SK-N-SH (cell line): ENCODE data around the gene RFNG. TPM values are rescaled to one million over a fixed set of nuclear protein-coding genes. Genes with fewer than 3 reads are reported as not detected.

Experiments
- CTCF ChIA-PET: fragments of 300-600, 350-600 bp; formaldehyde crosslinking; extraction: SDS; loops from one replicate; lab custom pipeline; 2021; lab: Yijun Ruan, JAX
- POLR2A ChIA-PET: fragments of 350-600 bp; sonication (Branson Sonifier 250); formaldehyde crosslinking; extraction: SDS; loops from one replicate; lab custom pipeline; 2020; ENCODE audit warnings: antibody characterized with exemption, inconsistent platforms; lab: Yijun Ruan, JAX
- DNase-seq: peaks from one replicate; pipeline ENCODE4 v3.0.0; 2012
- H2AFZ ChIP-seq: fragments of 200-600 bp; sonication (generic); 2 replicates; pipeline ENCODE4 v1.8.1; 2016; ENCODE audit warnings: antibody characterized with exemption, mild to moderate bottlenecking, low read depth
- H3F3A ChIP-seq: fragments of 200-600 bp; sonication (generic); replicated peaks from 2 replicates; pipeline ENCODE3; 2016; ENCODE audit warnings: antibody characterized with exemption, mild to moderate bottlenecking; ENCODE audit not compliant: insufficient read depth
- H3K27ac ChIP-seq, 2 experiments: fragments of 200-500 bp in 1 of 2; fragments of 200-600 bp in 1 of 2; sonication (Bioruptor generic) in 1 of 2; sonication (generic), shearing (Covaris generic) in 1 of 2; 2 replicates each; pipeline versions ENCODE4 v1.5.1 to v1.6.1; 2014 to 2016; ENCODE audit warnings: low read depth in 2 of 2, inconsistent platforms in 1 of 2, low read length in 1 of 2, mild to moderate bottlenecking in 1 of 2, mixed read lengths in 1 of 2
- H3K27me3 ChIP-seq: fragments of 200-600 bp; sonication (generic), shearing (Covaris generic); 2 replicates; pipeline ENCODE4 v1.6.1; 2016; ENCODE audit warnings: mixed run types; ENCODE audit not compliant: insufficient read depth
- H3K36me3 ChIP-seq, 2 experiments: fragments of 200-500 bp in 1 of 2; fragments of 200-600 bp in 1 of 2; sonication (Bioruptor generic) in 1 of 2; sonication (generic) in 1 of 2; replicated peaks in 1 of 2; 2 replicates each; pipeline versions ENCODE3 to v1.5.1; 2014 to 2016; ENCODE audit warnings: low read length in 1 of 2, mild to moderate bottlenecking in 1 of 2; ENCODE audit not compliant: insufficient read depth in 2 of 2, control insufficient read depth in 1 of 2
- H3K4me1 ChIP-seq, 2 experiments: fragments of 200-500 bp in 1 of 2; fragments of 200-600 bp in 1 of 2; sonication (Bioruptor generic) in 1 of 2; sonication (generic), shearing (Covaris generic) in 1 of 2; 2 replicates each; pipeline versions ENCODE4 v1.5.1 to v1.6.1; 2014 to 2016; ENCODE audit warnings: low read depth in 1 of 2, low read length in 1 of 2, mixed run types in 1 of 2; ENCODE audit not compliant: insufficient read depth in 2 of 2, control insufficient read depth in 1 of 2
- H3K4me2 ChIP-seq: fragments of 200-600 bp; sonication (generic), shearing (Covaris generic); 2 replicates; pipeline ENCODE4 v1.6.1; 2017; ENCODE audit warnings: mixed run types
- H3K4me3 ChIP-seq, 2 experiments: fragments of 200-500 bp in 1 of 2; fragments of 200-600 bp in 1 of 2; sonication (Bioruptor generic) in 1 of 2; sonication (generic), shearing (Covaris generic) in 1 of 2; 2 replicates each; pipeline versions ENCODE4 v1.5.1 to v1.8.1; 2014 to 2016; ENCODE audit warnings: low read depth in 2 of 2, inconsistent platforms in 1 of 2, low read length in 1 of 2, mild to moderate bottlenecking in 1 of 2, mixed read lengths in 1 of 2, moderate library complexity in 1 of 2
- H3K79me2 ChIP-seq: fragments of 200-600 bp; sonication (generic); 2 replicates; pipeline ENCODE4 v1.8.1; 2017; ENCODE audit warnings: mild to moderate bottlenecking; ENCODE audit not compliant: insufficient read depth
- H3K9ac ChIP-seq: fragments of 200-600 bp; sonication (generic); 2 replicates; pipeline ENCODE4 v1.6.1; 2017; ENCODE audit warnings: mixed run types
- H3K9me2 ChIP-seq: fragments of 200-600 bp; sonication (generic); 2 replicates; pipeline ENCODE4 v1.6.1; 2017; ENCODE audit warnings: mixed run types
- H3K9me3 ChIP-seq: fragments of 200-600 bp; sonication (generic); 2 replicates; pipeline ENCODE4 v1.6.1; 2017; ENCODE audit warnings: mixed run types, mild to moderate bottlenecking, moderate library complexity
- H4K20me1 ChIP-seq: fragments of 200-600 bp; sonication (generic); 2 replicates; pipeline ENCODE4 v1.6.1; 2017; ENCODE audit warnings: mild to moderate bottlenecking, mixed run types; ENCODE audit not compliant: insufficient read depth
- ELF1 ChIP-seq: IDR thresholded peaks from 2 replicates; pipeline ENCODE4 v1.4.0; 2012
- EP300 ChIP-seq, 2 experiments: IDR thresholded peaks; 2 replicates each; pipeline versions ENCODE4 v1.4.0 to v1.6.1; 2012; ENCODE audit warnings: borderline replicate concordance in 1 of 2, low read depth in 1 of 2, low read length in 1 of 2
- FOSL2 ChIP-seq: IDR thresholded peaks from 2 replicates; pipeline ENCODE4 v1.4.0; 2012; ENCODE audit warnings: low read depth, mild to moderate bottlenecking, moderate library complexity, borderline replicate concordance
- IRF3 ChIP-seq: fragments of 150-350 bp; IDR thresholded peaks from 2 replicates; pipeline ENCODE4 v1.6.1; 2016; ENCODE audit warnings: mild to moderate bottlenecking, low read depth, low read length
- MEF2A ChIP-seq: IDR thresholded peaks from 2 replicates; pipeline ENCODE4 v1.4.0; 2012; ENCODE audit warnings: low read depth, borderline replicate concordance
- MXI1 ChIP-seq: IDR thresholded peaks from 2 replicates; pipeline ENCODE4 v1.6.1; 2012; ENCODE audit warnings: mild to moderate bottlenecking, low read depth, low read length, improper control_type of control experiment
- POLR2AphosphoS5 ChIP-seq: IDR thresholded peaks from 2 replicates; pipeline ENCODE4 v1.6.1; 2012; ENCODE audit warnings: low read depth, low read length
- RAD21 ChIP-seq: IDR thresholded peaks from 2 replicates; pipeline ENCODE4 v1.6.1; 2012; ENCODE audit warnings: mild to moderate bottlenecking, low read length
- REST ChIP-seq: IDR thresholded peaks from 2 replicates; pipeline ENCODE4 v1.6.1; 2012; ENCODE audit warnings: mild to moderate bottlenecking, low read depth, low read length, moderate library complexity
- RFX5 ChIP-seq: IDR thresholded peaks from 2 replicates; pipeline ENCODE4 v1.6.1; 2012; ENCODE audit warnings: mild to moderate bottlenecking, improper control_type of control experiment, low read length
- YY1 ChIP-seq: IDR thresholded peaks from 2 replicates; pipeline ENCODE4 v1.4.0; 2012; ENCODE audit warnings: low read depth, mild to moderate bottlenecking
- WGBS: methylation state at CpG from one replicate; pipeline ENCODE4 v1.1.6; 2017; ENCODE audit warnings: low lambda C conversion rate; 5-methylcytosine and 5-hydroxymethylcytosine counted together
- polyA plus RNA-seq, 3 experiments: library from polyadenylated mRNA; depleted of rRNA; stranded (reverse); fragments of >200 nt; gene quantifications; 2 replicates each; pipeline ENCODE4 v1.2.3, GENCODE V29; 2012
- TF ChIP-seq, protein P1 (sequence below): IDR thresholded peaks from 2 replicates; pipeline ENCODE4 v1.4.0; 2012; ENCODE audit warnings: low read depth, borderline replicate concordance

The RFNG gene
- polyA plus RNA-seq, 1 of the 3 experiments (the other 2 are of a cell fraction), result 68.6 TPM

GRCh38 chr17:82079001-82079677 lies 27.5 kb upstream of the RFNG start:
- 91% methylated on average over 26 of the region's 47 CpGs for WGBS
- CTCF ChIA-PET, result interaction anchor here (0.7 to 0.9 kb wide), 2 partner anchors 35 to 49 kb away, joined by 3 to 6 read pairs; no protein-coding TSS in a partner anchor
- POLR2A ChIA-PET, result interaction anchor here (1.1 kb wide), 1 partner anchor 18 kb away, joined by 3 read pairs; no protein-coding TSS in a partner anchor
- Histone ChIP-seq H3K9me2 (no peaks in the 10 kb centered on the region), H3K27me3 (no peaks in the 10 kb centered on the region), H3K9ac (no peak overlapping the region), H2AFZ (no peak overlapping the region), H3K4me2 (no peak overlapping the region), H3K79me2 (no peaks in the 10 kb centered on the region), H3K36me3 (peaks cover 16 to 56% of the 10 kb centered on the region in 2 experiments), H3F3A (peaks cover 17% of the 10 kb centered on the region), H4K20me1 (no peaks in the 10 kb centered on the region), H3K4me1 (no peaks in the 10 kb centered on the region), H3K4me3 (no peak overlapping the region)
- TF ChIP-seq RFX5 (no peak), MXI1 (no peak), POLR2AphosphoS5 (no peak), YY1 (no peak), IRF3 (no peak), REST (no peak), RAD21 (no peak)
- TF ChIP-seq, protein P1, sequence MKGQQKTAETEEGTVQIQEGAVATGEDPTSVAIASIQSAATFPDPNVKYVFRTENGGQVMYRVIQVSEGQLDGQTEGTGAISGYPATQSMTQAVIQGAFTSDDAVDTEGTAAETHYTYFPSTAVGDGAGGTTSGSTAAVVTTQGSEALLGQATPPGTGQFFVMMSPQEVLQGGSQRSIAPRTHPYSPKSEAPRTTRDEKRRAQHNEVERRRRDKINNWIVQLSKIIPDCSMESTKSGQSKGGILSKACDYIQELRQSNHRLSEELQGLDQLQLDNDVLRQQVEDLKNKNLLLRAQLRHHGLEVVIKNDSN, result no peak
- TF ChIP-seq, all 33 proteins: peak for 0
- H3K9me3 ChIP-seq, result no peaks in the 10 kb centered on the region
- no peak overlapping the region for H3K27ac ChIP-seq
- no peak for DNase-seq

- no peaks in the 10 kb centered on the region for H3K9me3 ChIP-seq
- H3K27me3 ChIP-seq, result no peaks in the 10 kb centered on the region
- no peaks in the 10 kb centered on the region for H3K79me2 ChIP-seq
- H3K4me3 ChIP-seq, result no peak overlapping the region
- 96% methylated on average over 14 of the region's 18 CpGs for WGBS
- H3K27ac ChIP-seq, result no peak overlapping the region
- no peaks in the 10 kb centered on the region for H3K4me1 ChIP-seq
- no peak overlapping the region for H3K9ac ChIP-seq
- peaks cover 16 to 49% of the 10 kb centered on the region in 2 experiments for H3K36me3 ChIP-seq
- TF ChIP-seq EP300 (IDR thresholded peaks at IDR 0.05; ENCODE audit: borderline replicate concordance in 1 of 2, low read depth in 1 of 2, low read length in 1 of 2), result no peak
- no peak for TF ChIP-seq ELF1
- TF ChIP-seq FOSL2, result no peak
- no peak for TF ChIP-seq MEF2A
- H3K9me2 ChIP-seq, result no peaks in the 10 kb centered on the region
- DNase-seq, result no peak
- H4K20me1 ChIP-seq, result no peaks in the 10 kb centered on the region
- POLR2A ChIA-PET, result no interaction called here
- H3K4me2 ChIP-seq, result no peak overlapping the region
- CTCF ChIA-PET, result interaction anchor here (2.2 kb wide), 1 partner anchor 48 kb away, joined by 14 read pairs; no protein-coding TSS in a partner anchor
- H2AFZ ChIP-seq, result no peak overlapping the region
- H3F3A ChIP-seq, result peaks cover 17% of the 10 kb centered on the region
These were observed 26.8 kb upstream of the RFNG start for GRCh38 chr17:82078433-82078832.
